Measurements from ENCODE around the gene CBFA2T3.

DNA sequence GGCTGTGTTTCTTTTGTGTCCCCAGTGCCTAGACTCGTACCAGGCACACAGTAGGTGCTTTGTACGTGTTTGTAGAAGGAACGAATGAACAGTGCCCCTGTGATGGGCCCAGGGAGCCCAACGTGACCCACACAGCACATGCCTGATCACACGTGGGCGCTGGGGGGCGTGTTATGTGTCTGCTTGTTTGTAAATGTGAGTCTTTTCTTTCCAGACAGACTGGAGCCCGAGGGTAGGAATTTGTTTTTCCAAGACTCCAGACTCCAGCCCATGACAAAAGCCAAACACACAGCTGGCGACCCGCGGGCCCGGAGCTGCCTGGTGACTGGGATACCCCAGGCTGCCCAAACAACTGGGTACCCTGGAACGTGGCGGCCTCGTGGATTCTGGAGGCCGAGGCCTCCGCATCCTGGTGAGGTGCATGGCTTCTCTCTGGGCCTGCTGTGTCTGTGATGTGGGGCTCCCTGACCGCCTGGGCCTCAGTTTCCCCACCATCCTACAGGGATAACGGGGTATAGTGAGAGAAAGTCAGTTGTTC is 14.9 kb upstream of the CBFA2T3 start:
- TF ChIP-seq POLR2AphosphoS5 (IDR thresholded peaks at IDR 0.05; ENCODE audit: low read depth) = no peak
- TF ChIP-seq, protein P1, sequence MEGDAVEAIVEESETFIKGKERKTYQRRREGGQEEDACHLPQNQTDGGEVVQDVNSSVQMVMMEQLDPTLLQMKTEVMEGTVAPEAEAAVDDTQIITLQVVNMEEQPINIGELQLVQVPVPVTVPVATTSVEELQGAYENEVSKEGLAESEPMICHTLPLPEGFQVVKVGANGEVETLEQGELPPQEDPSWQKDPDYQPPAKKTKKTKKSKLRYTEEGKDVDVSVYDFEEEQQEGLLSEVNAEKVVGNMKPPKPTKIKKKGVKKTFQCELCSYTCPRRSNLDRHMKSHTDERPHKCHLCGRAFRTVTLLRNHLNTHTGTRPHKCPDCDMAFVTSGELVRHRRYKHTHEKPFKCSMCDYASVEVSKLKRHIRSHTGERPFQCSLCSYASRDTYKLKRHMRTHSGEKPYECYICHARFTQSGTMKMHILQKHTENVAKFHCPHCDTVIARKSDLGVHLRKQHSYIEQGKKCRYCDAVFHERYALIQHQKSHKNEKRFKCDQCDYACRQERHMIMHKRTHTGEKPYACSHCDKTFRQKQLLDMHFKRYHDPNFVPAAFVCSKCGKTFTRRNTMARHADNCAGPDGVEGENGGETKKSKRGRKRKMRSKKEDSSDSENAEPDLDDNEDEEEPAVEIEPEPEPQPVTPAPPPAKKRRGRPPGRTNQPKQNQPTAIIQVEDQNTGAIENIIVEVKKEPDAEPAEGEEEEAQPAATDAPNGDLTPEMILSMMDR (IDR thresholded peaks at IDR 0.05; ENCODE audit: insufficient read depth, low read length) = no peak
- TF ChIP-seq, protein P2, sequence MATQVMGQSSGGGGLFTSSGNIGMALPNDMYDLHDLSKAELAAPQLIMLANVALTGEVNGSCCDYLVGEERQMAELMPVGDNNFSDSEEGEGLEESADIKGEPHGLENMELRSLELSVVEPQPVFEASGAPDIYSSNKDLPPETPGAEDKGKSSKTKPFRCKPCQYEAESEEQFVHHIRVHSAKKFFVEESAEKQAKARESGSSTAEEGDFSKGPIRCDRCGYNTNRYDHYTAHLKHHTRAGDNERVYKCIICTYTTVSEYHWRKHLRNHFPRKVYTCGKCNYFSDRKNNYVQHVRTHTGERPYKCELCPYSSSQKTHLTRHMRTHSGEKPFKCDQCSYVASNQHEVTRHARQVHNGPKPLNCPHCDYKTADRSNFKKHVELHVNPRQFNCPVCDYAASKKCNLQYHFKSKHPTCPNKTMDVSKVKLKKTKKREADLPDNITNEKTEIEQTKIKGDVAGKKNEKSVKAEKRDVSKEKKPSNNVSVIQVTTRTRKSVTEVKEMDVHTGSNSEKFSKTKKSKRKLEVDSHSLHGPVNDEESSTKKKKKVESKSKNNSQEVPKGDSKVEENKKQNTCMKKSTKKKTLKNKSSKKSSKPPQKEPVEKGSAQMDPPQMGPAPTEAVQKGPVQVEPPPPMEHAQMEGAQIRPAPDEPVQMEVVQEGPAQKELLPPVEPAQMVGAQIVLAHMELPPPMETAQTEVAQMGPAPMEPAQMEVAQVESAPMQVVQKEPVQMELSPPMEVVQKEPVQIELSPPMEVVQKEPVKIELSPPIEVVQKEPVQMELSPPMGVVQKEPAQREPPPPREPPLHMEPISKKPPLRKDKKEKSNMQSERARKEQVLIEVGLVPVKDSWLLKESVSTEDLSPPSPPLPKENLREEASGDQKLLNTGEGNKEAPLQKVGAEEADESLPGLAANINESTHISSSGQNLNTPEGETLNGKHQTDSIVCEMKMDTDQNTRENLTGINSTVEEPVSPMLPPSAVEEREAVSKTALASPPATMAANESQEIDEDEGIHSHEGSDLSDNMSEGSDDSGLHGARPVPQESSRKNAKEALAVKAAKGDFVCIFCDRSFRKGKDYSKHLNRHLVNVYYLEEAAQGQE (IDR thresholded peaks at IDR 0.05; ENCODE audit: insufficient replicate concordance, low read depth) = no peak

Data from HL-60 (cell line).